MCF 10A (cell line): ENCODE data around the gene SLC43A3. TPM values are rescaled to one million over a fixed set of nuclear protein-coding genes. Genes with fewer than 3 reads are reported as not detected.

Experiments
- BruUV-seq: library from RNA; stranded (reverse); fragments of 400-500 nt; replicated peaks from 2 replicates; lab custom pipeline; 2021; lab: Mats Ljungman, UMichigan
- CTCF ChIA-PET: fragments of 300-600 bp; sonication (Branson Sonifier 250); formaldehyde crosslinking; extraction: SDS; loops from one replicate; lab custom pipeline; 2021; ENCODE audit warnings: antibody characterized with exemption, inconsistent platforms; lab: Yijun Ruan, JAX
- POLR2A ChIA-PET: fragments of 300-600, 350-650 bp; sonication (Branson Sonifier 250); formaldehyde crosslinking; extraction: SDS; loops from one replicate; lab custom pipeline; 2020; ENCODE audit warnings: antibody characterized with exemption, inconsistent platforms; lab: Yijun Ruan, JAX
- DNase-seq: peaks from one replicate; pipeline ENCODE4 v3.0.0-alpha.2; 2018; ENCODE audit not compliant: unreplicated experiment
- H3K27ac Mint-ChIP-seq: one replicate; pipeline ENCODE4 v1.8.0; 2022; ENCODE audit warnings: mild to moderate bottlenecking, low read depth, mixed read lengths; ENCODE audit not compliant: unreplicated experiment
- H3K27me3 Mint-ChIP-seq: one replicate; pipeline ENCODE4 v1.8.0; 2022; ENCODE audit warnings: mixed read lengths; ENCODE audit not compliant: insufficient read depth, unreplicated experiment
- H3K36me3 Mint-ChIP-seq: one replicate; pipeline ENCODE4 v1.8.0; 2022; ENCODE audit warnings: mild to moderate bottlenecking, moderate library complexity, mixed read lengths; ENCODE audit not compliant: insufficient read depth, unreplicated experiment
- H3K4me1 Mint-ChIP-seq: one replicate; pipeline ENCODE4 v1.8.0; 2022; ENCODE audit warnings: mixed read lengths; ENCODE audit not compliant: insufficient read depth, unreplicated experiment
- H3K4me3 Mint-ChIP-seq: one replicate; pipeline ENCODE4 v1.8.0; 2022; ENCODE audit warnings: mild to moderate bottlenecking, moderate library complexity, mixed read lengths; ENCODE audit not compliant: unreplicated experiment
- H3K9me3 Mint-ChIP-seq: one replicate; pipeline ENCODE4 v1.8.0; 2022; ENCODE audit warnings: mixed read lengths; ENCODE audit not compliant: unreplicated experiment
- CTCF ChIP-seq: fragments of 200-600 bp; IDR thresholded peaks from one replicate; pipeline ENCODE4 v1.8.0; 2022; ENCODE audit warnings: antibody characterized with exemption, mild to moderate bottlenecking; ENCODE audit not compliant: unreplicated experiment
- intact Hi-C: fragments of 100-400 bp; cut with micrococcal nuclease; formaldehyde crosslinking; loops from 2 replicates; pipeline ENCODE4 v1.14.1; 2022
- total RNA-seq: library from RNA; stranded (reverse); gene quantifications from 2 replicates; pipeline ENCODE4 v1.2.3, GENCODE V29; 2022

SLC43A3 gene
- total RNA-seq, 1 experiment from 2014 or later = 112 TPM

DNA sequence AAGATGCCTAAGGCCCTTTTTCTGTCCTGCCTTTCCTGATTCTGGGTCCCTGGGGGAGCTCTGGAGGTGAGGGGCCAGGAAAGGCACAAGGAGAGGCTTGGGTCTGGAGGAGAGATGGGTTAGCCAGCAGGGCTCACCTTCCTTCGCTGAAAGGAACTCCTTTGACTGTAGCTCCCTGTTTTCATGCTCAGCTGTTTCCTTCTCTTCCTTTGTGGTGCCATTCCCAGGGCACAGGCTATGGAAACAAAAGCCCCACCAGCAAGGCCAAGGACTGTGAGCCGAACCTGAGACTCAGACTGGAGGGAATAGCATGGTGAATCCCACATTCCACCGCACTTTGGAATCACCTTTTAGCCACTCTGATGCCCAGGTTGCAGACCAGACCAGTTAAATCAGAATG is 10.5 kb downstream of the SLC43A3 start:
- H3K27me3 Mint-ChIP-seq = no peaks in the 10 kb centered on the region
- peaks cover 76% of the 10 kb centered on the region for H3K36me3 Mint-ChIP-seq
- ChIA-PET CTCF (interaction anchor here (1.0 to 1.8 kb wide), 2 partner anchors 11 to 111 kb away, joined by 6 to 7 read pairs; no protein-coding TSS in a partner anchor), POLR2A (interaction anchor here (1.2 kb wide), 1 partner anchor 15 kb away, joined by 4 read pairs; no protein-coding TSS in a partner anchor)
- TF ChIP-seq CTCF = no peak
- H3K27ac Mint-ChIP-seq = peak overlapping the region; percentile 76
- no peaks in the 10 kb centered on the region for H3K9me3 Mint-ChIP-seq
- intact Hi-C loops = no loop called here
- H3K4me3 Mint-ChIP-seq = no peak overlapping the region
- DNase-seq = no peak
- BruUV-seq = no TSS peak
- peaks cover 11% of the 10 kb centered on the region for H3K4me1 Mint-ChIP-seq

DNA sequence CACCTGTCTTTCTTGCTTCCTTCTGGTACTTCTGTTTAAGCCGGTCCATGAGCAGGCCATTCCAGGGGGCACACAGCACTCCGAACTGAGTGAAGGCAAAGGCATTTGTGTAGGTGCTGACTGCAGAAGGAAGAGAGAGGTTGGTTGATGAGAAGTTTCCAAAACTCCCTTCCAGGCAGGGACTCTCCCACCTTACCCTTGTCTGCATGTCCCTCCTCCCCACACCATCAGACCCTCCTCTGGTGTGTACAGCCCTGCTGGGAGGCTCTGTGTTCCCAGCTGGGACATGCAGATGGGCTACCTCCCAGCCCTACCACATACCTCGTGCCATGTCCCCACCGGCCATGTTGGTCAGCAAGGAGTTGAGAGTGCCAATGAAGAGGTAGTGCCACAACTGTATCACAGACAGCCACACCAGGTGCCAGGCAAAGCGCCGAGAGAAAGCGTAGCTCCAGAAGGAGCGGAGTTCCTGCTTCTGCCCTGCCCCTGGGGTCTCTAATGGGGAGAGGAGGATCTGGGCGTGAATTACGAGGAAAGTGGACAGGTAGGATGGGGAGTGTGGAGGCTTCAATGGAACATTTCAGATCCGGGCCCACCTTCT is 12.2 kb downstream of the SLC43A3 start:
- BruUV-seq = no TSS peak
- Mint-ChIP-seq H3K27me3 (no peaks in the 10 kb centered on the region), H3K9me3 (no peaks in the 10 kb centered on the region), H3K4me1 (peaks cover 17% of the 10 kb centered on the region), H3K36me3 (peaks cover 89% of the 10 kb centered on the region), H3K27ac (no peak overlapping the region), H3K4me3 (no peak overlapping the region)
- DNase-seq = no peak
- intact Hi-C loops = no loop called here
- POLR2A ChIA-PET = no interaction called here
- CTCF ChIA-PET = no interaction called here
- TF ChIP-seq CTCF = no peak

GRCh38 chr11:57413681-57414080 is 13.2 kb downstream of the SLC43A3 start:
- no peak overlapping the region for H3K4me3 Mint-ChIP-seq
- POLR2A ChIA-PET = no interaction called here
- no peak for TF ChIP-seq CTCF
- peak overlapping the region; percentile 13 for H3K27ac Mint-ChIP-seq
- DNase-seq = no peak
- H3K27me3 Mint-ChIP-seq = no peaks in the 10 kb centered on the region
- intact Hi-C loops = no loop called here
- CTCF ChIA-PET = no interaction called here
- peaks cover 17% of the 10 kb centered on the region for H3K4me1 Mint-ChIP-seq
- peaks cover 90% of the 10 kb centered on the region for H3K36me3 Mint-ChIP-seq
- no TSS peak for BruUV-seq
- no peaks in the 10 kb centered on the region for H3K9me3 Mint-ChIP-seq

- POLR2A ChIA-PET = no interaction called here
- BruUV-seq = no TSS peak
- H3K36me3 Mint-ChIP-seq = peaks cover 85% of the 10 kb centered on the region
- intact Hi-C loops = no loop called here
- no peak for TF ChIP-seq CTCF
- H3K4me1 Mint-ChIP-seq = peaks cover 23% of the 10 kb centered on the region
- no peaks in the 10 kb centered on the region for H3K27me3 Mint-ChIP-seq
- peak; percentile 35 for DNase-seq
- no peaks in the 10 kb centered on the region for H3K9me3 Mint-ChIP-seq
- CTCF ChIA-PET = interaction anchor here (0.6 kb wide), 2 partner anchors 116 to 355 kb away, joined by 3 read pairs; no protein-coding TSS in a partner anchor
- no peak overlapping the region for H3K4me3 Mint-ChIP-seq
- H3K27ac Mint-ChIP-seq = no peak overlapping the region
Measured at GRCh38 chr11:57410287-57410686, 16.6 kb downstream of the SLC43A3 start.
